Measurements from ENCODE around the gene AIPL1. TPM values are rescaled to one million over a fixed set of nuclear protein-coding genes. Genes with fewer than 3 reads are reported as not detected.

AIPL1 gene
- total and polyA plus RNA-seq, 7 donors: not detected

DNA sequence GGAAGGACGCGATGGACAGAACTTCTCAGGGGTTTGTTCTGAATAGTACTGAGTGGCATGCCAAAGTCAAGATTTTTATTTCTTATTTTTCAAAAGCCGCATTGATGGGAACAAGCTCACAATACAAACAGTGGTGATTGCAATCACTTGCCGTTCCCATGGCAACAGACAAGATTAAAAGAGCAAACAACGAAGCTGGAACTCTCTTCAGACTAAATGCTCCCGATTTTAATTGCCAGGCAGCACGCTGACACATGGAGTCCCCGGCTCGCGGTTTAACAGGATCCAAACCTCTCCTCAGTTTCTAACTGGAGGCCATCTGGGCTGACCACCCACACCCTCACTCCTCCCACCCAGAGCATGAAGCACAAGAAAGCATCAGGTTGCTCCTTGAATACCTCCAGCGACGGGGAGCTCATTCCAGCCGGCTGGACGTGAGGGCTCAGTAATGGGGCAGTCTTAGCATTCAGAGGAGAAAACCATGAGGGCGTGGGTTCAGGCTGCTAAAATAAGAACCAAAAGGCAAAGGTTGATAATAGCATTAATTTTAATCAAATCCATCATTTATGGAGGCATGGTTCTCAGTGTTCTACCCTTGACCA is 41.5 kb downstream of the AIPL1 start:
- WGBS, 3 donors: 46 to 57% (median 53%) methylated on average over 15 of the region's 15 CpGs
- no peak for ATAC-seq
- H3K4me3 ChIP-seq: no peak overlapping the region
- no peaks in the 10 kb centered on the region for H3K4me1 ChIP-seq
- DNase-seq: no peak
- TF ChIP-seq CTCF (IDR thresholded peaks at IDR 0.05): no peak
- no peaks in the 10 kb centered on the region for H3K36me3 ChIP-seq (ENCODE audit: insufficient read depth in 1 of 2, low read depth in 1 of 2)
- H3K27ac ChIP-seq: no peak overlapping the region
- H3K27me3 ChIP-seq (ENCODE audit: insufficient read depth in 3 of 3, low read length in 2 of 3): peaks cover 0 to 21% (median 6%) of the 10 kb centered on the region in 3 donors
- H3K9me3 ChIP-seq: no peaks in the 10 kb centered on the region
- intact Hi-C loops (cut with DNase I): no loop called here

DNA sequence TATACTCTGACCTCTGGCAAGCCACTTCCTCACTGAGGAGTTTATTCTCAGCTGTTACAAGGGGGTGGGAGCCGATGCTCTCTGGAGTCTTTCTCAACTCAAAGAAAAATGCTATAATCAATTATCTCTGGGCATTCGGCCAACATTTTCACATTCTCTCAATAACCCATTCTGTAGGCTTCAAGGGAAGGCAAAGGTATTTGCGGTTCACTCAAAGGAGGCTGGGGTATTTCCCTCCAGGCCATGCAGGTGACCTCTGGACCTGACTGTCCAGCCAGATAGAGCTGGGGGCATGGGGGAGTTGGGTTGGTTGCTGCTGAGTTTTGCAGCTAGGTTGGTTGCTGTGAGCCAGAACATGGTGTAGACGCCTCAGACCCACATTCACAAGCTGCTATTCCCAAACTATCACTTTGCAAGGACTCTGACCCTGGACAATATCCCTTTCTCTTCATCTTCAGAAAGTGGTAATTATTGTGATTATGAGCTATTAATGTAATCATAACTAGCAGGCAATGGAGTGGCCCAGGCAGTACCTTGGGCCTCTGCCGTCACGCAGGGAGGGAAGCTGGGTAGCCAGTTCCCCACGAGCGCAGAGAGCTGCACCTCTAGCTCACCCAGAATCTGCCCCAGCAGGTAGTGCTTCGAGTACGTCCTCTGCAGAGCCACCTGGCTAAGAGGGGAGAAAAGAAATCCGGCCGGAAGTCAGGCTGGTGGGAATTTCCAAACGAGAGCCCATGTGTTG is 42.1 kb downstream of the AIPL1 start:
- ATAC-seq (no peak), DNase-seq (no peak)
- intact Hi-C loops (cut with DNase I): no loop called here
- WGBS, 3 donors: 43 to 54% (median 43%) methylated on average over 13 of the region's 13 CpGs
- Histone ChIP-seq H3K4me1 (no peaks in the 10 kb centered on the region), H3K36me3 (ENCODE audit: insufficient read depth in 1 of 2, low read depth in 1 of 2) (no peaks in the 10 kb centered on the region), H3K4me3 (no peak overlapping the region), H3K27me3 (ENCODE audit: insufficient read depth in 3 of 3, low read length in 2 of 3) (peaks cover 0 to 21% (median 6%) of the 10 kb centered on the region in 3 donors), H3K9me3 (no peaks in the 10 kb centered on the region), H3K27ac (no peak overlapping the region)
- TF ChIP-seq CTCF (IDR thresholded peaks at IDR 0.05): no peak

GRCh38 chr17:6388416-6388815 is 46.5 kb downstream of the AIPL1 start:
- Histone ChIP-seq H3K9me3 (no peaks in the 10 kb centered on the region), H3K4me3 (no peak overlapping the region), H3K36me3 (ENCODE audit: insufficient read depth in 1 of 2, low read depth in 1 of 2) (no peaks in the 10 kb centered on the region), H3K27me3 (ENCODE audit: insufficient read depth in 3 of 3, low read length in 2 of 3) (peaks cover 0 to 2% (median 0%) of the 10 kb centered on the region in 3 donors), H3K27ac (no peak overlapping the region), H3K4me1 (no peaks in the 10 kb centered on the region)
- DNase-seq (no peak), ATAC-seq (no peak)
- 73 to 82% (median 77%) methylated on average over 10 to 11 of the region's 11 CpGs for WGBS, 3 donors
- no peak for TF ChIP-seq CTCF (IDR thresholded peaks at IDR 0.05)
- intact Hi-C loops (cut with DNase I): no loop called here

- no peak overlapping the region for H3K27ac ChIP-seq
- H3K4me1 ChIP-seq: no peaks in the 10 kb centered on the region
- H3K4me3 ChIP-seq: no peak overlapping the region
- peaks cover 0 to 3% (median 2%) of the 10 kb centered on the region in 3 donors for H3K27me3 ChIP-seq (ENCODE audit: insufficient read depth in 3 of 3, low read length in 2 of 3)
- intact Hi-C loops (cut with DNase I): no loop called here
- no peak for TF ChIP-seq CTCF (IDR thresholded peaks at IDR 0.05)
- H3K36me3 ChIP-seq (ENCODE audit: insufficient read depth in 1 of 2, low read depth in 1 of 2): no peaks in the 10 kb centered on the region
- ATAC-seq: no peak
- H3K9me3 ChIP-seq: no peaks in the 10 kb centered on the region
- no peak for DNase-seq
- WGBS, 3 donors: 59 to 63% (median 62%) methylated on average over 8 of the region's 8 CpGs
These were observed 47.1 kb downstream of the AIPL1 start for GRCh38 chr17:6387858-6388257.
